ENCODE results near the gene KIF9.

KIF9 gene

DNA sequence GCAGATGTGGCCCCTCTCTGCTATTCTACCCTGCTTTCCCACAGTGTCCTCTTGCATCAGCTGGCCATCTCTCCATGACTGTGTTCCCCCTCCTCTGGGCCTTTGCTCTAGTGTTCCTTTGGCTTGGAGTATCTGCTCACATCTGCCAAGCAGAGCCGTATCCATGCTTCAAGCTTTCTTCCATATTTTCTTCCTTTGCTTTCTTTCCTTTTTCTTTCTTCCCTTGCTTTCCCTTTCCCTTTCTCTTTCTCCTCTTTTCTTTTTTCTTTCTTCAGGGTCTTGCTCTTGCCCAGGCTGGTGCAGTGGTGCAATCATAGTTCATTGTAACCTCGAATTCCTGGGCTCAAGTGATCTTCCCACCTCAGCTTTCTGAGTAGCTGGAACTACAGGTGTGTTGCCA, 12.7 kb upstream of the KIF9 start:
- ATAC-seq, result no peak
- TF ChIP-seq ARNTL (CRISPR knock-in tag; IDR thresholded peaks at IDR 0.05; ENCODE audit: borderline replicate concordance, low read depth), result no peak
- TF ChIP-seq, protein P1, sequence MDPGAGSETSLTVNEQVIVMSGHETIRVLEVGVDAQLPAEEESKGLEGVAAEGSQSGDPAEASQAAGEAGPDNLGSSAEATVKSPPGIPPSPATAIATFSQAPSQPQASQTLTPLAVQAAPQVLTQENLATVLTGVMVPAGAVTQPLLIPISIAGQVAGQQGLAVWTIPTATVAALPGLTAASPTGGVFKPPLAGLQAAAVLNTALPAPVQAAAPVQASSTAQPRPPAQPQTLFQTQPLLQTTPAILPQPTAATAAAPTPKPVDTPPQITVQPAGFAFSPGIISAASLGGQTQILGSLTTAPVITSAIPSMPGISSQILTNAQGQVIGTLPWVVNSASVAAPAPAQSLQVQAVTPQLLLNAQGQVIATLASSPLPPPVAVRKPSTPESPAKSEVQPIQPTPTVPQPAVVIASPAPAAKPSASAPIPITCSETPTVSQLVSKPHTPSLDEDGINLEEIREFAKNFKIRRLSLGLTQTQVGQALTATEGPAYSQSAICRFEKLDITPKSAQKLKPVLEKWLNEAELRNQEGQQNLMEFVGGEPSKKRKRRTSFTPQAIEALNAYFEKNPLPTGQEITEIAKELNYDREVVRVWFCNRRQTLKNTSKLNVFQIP (CRISPR knock-in tag; IDR thresholded peaks at IDR 0.05; ENCODE audit: borderline replicate concordance, low read depth), result no peak
- TF ChIP-seq PPARA (CRISPR knock-in tag; IDR thresholded peaks at IDR 0.05; ENCODE audit: borderline replicate concordance), result no peak
- TF ChIP-seq ZNF8 (CRISPR knock-in tag; IDR thresholded peaks at IDR 0.05), result no peak
- no peak for TF ChIP-seq ZFP30 (CRISPR knock-in tag; IDR thresholded peaks at IDR 0.05)
- TF ChIP-seq TSHZ2 (CRISPR knock-in tag; IDR thresholded peaks at IDR 0.05), result no peak
- TF ChIP-seq ESRRG (CRISPR knock-in tag; IDR thresholded peaks at IDR 0.05), result no peak
- TF ChIP-seq GLIS3 (CRISPR knock-in tag; IDR thresholded peaks at IDR 0.05), result no peak
- no peak for TF ChIP-seq CSRNP3 (CRISPR knock-in tag; IDR thresholded peaks at IDR 0.05)
- no peak for TF ChIP-seq OSR1 (CRISPR knock-in tag; IDR thresholded peaks at IDR 0.05)
- no peak for TF ChIP-seq TCF4 (CRISPR knock-in tag; IDR thresholded peaks at IDR 0.05; ENCODE audit: borderline replicate concordance)
- TF ChIP-seq ISL1 (CRISPR knock-in tag; IDR thresholded peaks at IDR 0.05), result no peak
- TF ChIP-seq, protein P2, sequence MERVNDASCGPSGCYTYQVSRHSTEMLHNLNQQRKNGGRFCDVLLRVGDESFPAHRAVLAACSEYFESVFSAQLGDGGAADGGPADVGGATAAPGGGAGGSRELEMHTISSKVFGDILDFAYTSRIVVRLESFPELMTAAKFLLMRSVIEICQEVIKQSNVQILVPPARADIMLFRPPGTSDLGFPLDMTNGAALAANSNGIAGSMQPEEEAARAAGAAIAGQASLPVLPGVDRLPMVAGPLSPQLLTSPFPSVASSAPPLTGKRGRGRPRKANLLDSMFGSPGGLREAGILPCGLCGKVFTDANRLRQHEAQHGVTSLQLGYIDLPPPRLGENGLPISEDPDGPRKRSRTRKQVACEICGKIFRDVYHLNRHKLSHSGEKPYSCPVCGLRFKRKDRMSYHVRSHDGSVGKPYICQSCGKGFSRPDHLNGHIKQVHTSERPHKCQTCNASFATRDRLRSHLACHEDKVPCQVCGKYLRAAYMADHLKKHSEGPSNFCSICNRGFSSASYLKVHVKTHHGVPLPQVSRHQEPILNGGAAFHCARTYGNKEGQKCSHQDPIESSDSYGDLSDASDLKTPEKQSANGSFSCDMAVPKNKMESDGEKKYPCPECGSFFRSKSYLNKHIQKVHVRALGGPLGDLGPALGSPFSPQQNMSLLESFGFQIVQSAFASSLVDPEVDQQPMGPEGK (CRISPR knock-in tag; IDR thresholded peaks at IDR 0.05; ENCODE audit: borderline replicate concordance), result no peak
- no peak for TF ChIP-seq ZFP3 (CRISPR knock-in tag; IDR thresholded peaks at IDR 0.05)
- no peak for TF ChIP-seq RARB (CRISPR knock-in tag; IDR thresholded peaks at IDR 0.05)
- no peak for TF ChIP-seq CSDC2 (CRISPR knock-in tag; IDR thresholded peaks at IDR 0.05)
- TF ChIP-seq ZNF565 (CRISPR knock-in tag; conservative IDR thresholded peaks at IDR 0.05; ENCODE audit: low read depth), result no peak
- TF ChIP-seq TOX (CRISPR knock-in tag; IDR thresholded peaks at IDR 0.05; ENCODE audit: borderline replicate concordance), result no peak
- no peak for TF ChIP-seq ZC3H10 (CRISPR knock-in tag; IDR thresholded peaks at IDR 0.05)
- TF ChIP-seq SNAI2 (CRISPR knock-in tag; IDR thresholded peaks at IDR 0.05), result no peak

DNA sequence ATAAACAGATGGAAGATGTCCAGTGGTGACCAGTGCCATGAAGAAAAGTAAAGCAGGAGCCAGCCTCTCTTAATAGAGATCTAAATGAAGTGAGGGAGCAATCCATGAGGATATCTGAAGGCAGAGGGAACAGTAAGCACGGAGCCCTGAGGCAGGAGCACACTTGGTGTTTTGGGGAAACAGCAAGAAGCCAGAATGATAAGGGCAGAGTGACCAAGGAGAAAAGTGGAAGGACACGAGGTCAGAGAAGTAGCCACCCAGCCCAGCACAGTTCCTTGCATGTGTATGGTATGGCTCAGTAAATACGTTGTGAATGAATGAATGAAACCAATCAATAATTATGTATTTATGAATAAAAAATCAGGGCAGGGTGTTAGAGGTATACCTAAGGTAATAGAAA, 11.8 kb upstream of the KIF9 start:
- no peak for TF ChIP-seq ZNF8 (CRISPR knock-in tag; IDR thresholded peaks at IDR 0.05)
- TF ChIP-seq CSRNP3 (CRISPR knock-in tag; IDR thresholded peaks at IDR 0.05), result no peak
- TF ChIP-seq PPARA (CRISPR knock-in tag; IDR thresholded peaks at IDR 0.05; ENCODE audit: borderline replicate concordance), result no peak
- no peak for TF ChIP-seq RARB (CRISPR knock-in tag; IDR thresholded peaks at IDR 0.05)
- no peak for TF ChIP-seq ZNF565 (CRISPR knock-in tag; conservative IDR thresholded peaks at IDR 0.05; ENCODE audit: low read depth)
- TF ChIP-seq TCF4 (CRISPR knock-in tag; IDR thresholded peaks at IDR 0.05; ENCODE audit: borderline replicate concordance), result no peak
- TF ChIP-seq ZFP30 (CRISPR knock-in tag; IDR thresholded peaks at IDR 0.05), result no peak
- TF ChIP-seq OSR1 (CRISPR knock-in tag; IDR thresholded peaks at IDR 0.05), result no peak
- no peak for TF ChIP-seq ZC3H10 (CRISPR knock-in tag; IDR thresholded peaks at IDR 0.05)
- no peak for TF ChIP-seq ESRRG (CRISPR knock-in tag; IDR thresholded peaks at IDR 0.05)
- TF ChIP-seq ARNTL (CRISPR knock-in tag; IDR thresholded peaks at IDR 0.05; ENCODE audit: borderline replicate concordance, low read depth), result no peak
- TF ChIP-seq ISL1 (CRISPR knock-in tag; IDR thresholded peaks at IDR 0.05), result no peak
- TF ChIP-seq, protein P1 (CRISPR knock-in tag; IDR thresholded peaks at IDR 0.05; ENCODE audit: borderline replicate concordance, low read depth), result no peak
- TF ChIP-seq, protein P3, sequence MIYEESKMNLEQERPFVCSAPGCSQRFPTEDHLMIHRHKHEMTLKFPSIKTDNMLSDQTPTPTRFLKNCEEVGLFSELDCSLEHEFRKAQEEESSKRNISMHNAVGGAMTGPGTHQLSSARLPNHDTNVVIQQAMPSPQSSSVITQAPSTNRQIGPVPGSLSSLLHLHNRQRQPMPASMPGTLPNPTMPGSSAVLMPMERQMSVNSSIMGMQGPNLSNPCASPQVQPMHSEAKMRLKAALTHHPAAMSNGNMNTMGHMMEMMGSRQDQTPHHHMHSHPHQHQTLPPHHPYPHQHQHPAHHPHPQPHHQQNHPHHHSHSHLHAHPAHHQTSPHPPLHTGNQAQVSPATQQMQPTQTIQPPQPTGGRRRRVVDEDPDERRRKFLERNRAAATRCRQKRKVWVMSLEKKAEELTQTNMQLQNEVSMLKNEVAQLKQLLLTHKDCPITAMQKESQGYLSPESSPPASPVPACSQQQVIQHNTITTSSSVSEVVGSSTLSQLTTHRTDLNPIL (CRISPR knock-in tag; IDR thresholded peaks at IDR 0.05; ENCODE audit: low read depth), result no peak
- no peak for ATAC-seq
